ENCODE measurements around the gene NUDT21.
"Not testable (repeated sequence)": the region's sequence is repeated elsewhere in the genome, so short reads cannot be mapped to it uniquely, and the experiment has no call there.

NUDT21 gene

GRCh38 chr16:56417138-56417537 lies 34.0 kb downstream of the NUDT21 start:
- no peak for FAIRE-seq

GRCh38 chr16:56415875-56416274 lies 35.3 kb downstream of the NUDT21 start:
- FAIRE-seq: no peak

- no peak for FAIRE-seq
Measured at GRCh38 chr16:56414366-56414765, 36.8 kb downstream of the NUDT21 start.

- no peak for FAIRE-seq
Measured at GRCh38 chr16:56413381-56413780, 37.8 kb downstream of the NUDT21 start.

GRCh38 chr16:56411624-56412023 lies 39.5 kb downstream of the NUDT21 start:
- FAIRE-seq: no peak

- no peak for FAIRE-seq
Measured at GRCh38 chr16:56411123-56411522, 40.0 kb downstream of the NUDT21 start.

- no peak for FAIRE-seq
Measured at GRCh38 chr16:56409195-56409594, 41.9 kb downstream of the NUDT21 start.

- no peak for FAIRE-seq
Measured at GRCh38 chr16:56408379-56409098, 42.6 kb downstream of the NUDT21 start.

GRCh38 chr16:56405977-56406672 lies 45.0 kb downstream of the NUDT21 start:
- FAIRE-seq: no peak

GRCh38 chr16:56401482-56401881 lies 49.6 kb downstream of the NUDT21 start:
- no peak for FAIRE-seq

GRCh38 chr16:56400458-56400857 lies 50.7 kb downstream of the NUDT21 start:
- no peak for FAIRE-seq

- FAIRE-seq: no peak
Measured at GRCh38 chr16:56399486-56399885, 51.6 kb downstream of the NUDT21 start.

- FAIRE-seq: no peak
Measured at GRCh38 chr16:56399047-56399446, 52.1 kb downstream of the NUDT21 start.

- not testable (repeated sequence) for FAIRE-seq
Measured at GRCh38 chr16:56396724-56397123, 54.4 kb downstream of the NUDT21 start.

- no peak for FAIRE-seq
Measured at GRCh38 chr16:56389554-56389953, 61.6 kb downstream of the NUDT21 start.

- no peak for FAIRE-seq
Measured at GRCh38 chr16:56388209-56388608, 62.9 kb downstream of the NUDT21 start.

- FAIRE-seq: no peak
Measured at GRCh38 chr16:56387396-56387795, 63.7 kb downstream of the NUDT21 start.

GRCh38 chr16:56384074-56384721 lies 66.9 kb downstream of the NUDT21 start:
- no peak for FAIRE-seq

GRCh38 chr16:56382901-56383355 lies 68.2 kb downstream of the NUDT21 start:
- FAIRE-seq: no peak

- FAIRE-seq: no peak
Measured at GRCh38 chr16:56382459-56382858, 68.7 kb downstream of the NUDT21 start.

- FAIRE-seq: not testable (repeated sequence)
Measured at GRCh38 chr16:56380778-56381485, 70.2 kb downstream of the NUDT21 start.
